NCI-H2171 treated with DMSO at 0.1 percent for 48 hours (cell line): Measurements from ENCODE around the gene HECW1.
"Not testable (repeated sequence)": the region's sequence is repeated elsewhere in the genome, so short reads cannot be mapped to it uniquely, and the experiment has no call there.

Experiments
- DNase-seq: peaks from one replicate; lab custom pipeline; 2025; lab: John Stamatoyannopoulos, UW

The HECW1 gene

GRCh38 chr7:43309706-43310022 lies 197.2 kb downstream of the HECW1 start:
- DNase-seq = no peak

GRCh38 chr7:43311052-43311451 lies 198.6 kb downstream of the HECW1 start:
- DNase-seq = no peak

- DNase-seq = no peak
These were observed 199.2 kb downstream of the HECW1 start for GRCh38 chr7:43311694-43312093.

- DNase-seq = no peak
These were observed 201.4 kb downstream of the HECW1 start for GRCh38 chr7:43313628-43314378.

- DNase-seq = no peak
These were observed 202.1 kb downstream of the HECW1 start for GRCh38 chr7:43314379-43315158.

GRCh38 chr7:43317075-43317474 lies 204.6 kb downstream of the HECW1 start:
- no peak for DNase-seq

- no peak for DNase-seq
These were observed 205.8 kb downstream of the HECW1 start for GRCh38 chr7:43318188-43318770.

GRCh38 chr7:43325595-43325994 lies 213.1 kb downstream of the HECW1 start:
- DNase-seq = no peak

GRCh38 chr7:43328336-43328735 lies 215.9 kb downstream of the HECW1 start:
- DNase-seq = no peak

- no peak for DNase-seq
These were observed 216.4 kb downstream of the HECW1 start for GRCh38 chr7:43328785-43329380.

GRCh38 chr7:43332193-43332796 lies 219.8 kb downstream of the HECW1 start:
- no peak for DNase-seq

GRCh38 chr7:43337191-43337590 lies 224.7 kb downstream of the HECW1 start:
- DNase-seq = no peak

GRCh38 chr7:43337811-43338210 lies 225.4 kb downstream of the HECW1 start:
- DNase-seq = no peak

- DNase-seq = no peak
These were observed 228.7 kb downstream of the HECW1 start for GRCh38 chr7:43341132-43341531.

GRCh38 chr7:43343417-43343816 lies 231.0 kb downstream of the HECW1 start:
- DNase-seq = not testable (repeated sequence)

GRCh38 chr7:43345696-43346095 lies 233.2 kb downstream of the HECW1 start:
- not testable (repeated sequence) for DNase-seq

GRCh38 chr7:43351683-43352082 lies 239.2 kb downstream of the HECW1 start:
- DNase-seq = no peak

- DNase-seq = no peak
These were observed 241.5 kb downstream of the HECW1 start for GRCh38 chr7:43353902-43354301.

GRCh38 chr7:43362652-43363034 lies 250.2 kb downstream of the HECW1 start:
- DNase-seq = peak; percentile 67

- DNase-seq = peak; percentile 80
These were observed 250.8 kb downstream of the HECW1 start for GRCh38 chr7:43363035-43363791.

- DNase-seq = no peak
These were observed 251.9 kb downstream of the HECW1 start for GRCh38 chr7:43364391-43364790.
